ENCODE data around the gene MAPK1IP1L. TPM values are rescaled to one million over a fixed set of nuclear protein-coding genes. Genes with fewer than 3 reads are reported as not detected.
A peak's percentile ranks its signal among the peaks of the same experiment; 100 is the strongest.
"Not testable (repeated sequence)": the region's sequence is repeated elsewhere in the genome, so short reads cannot be mapped to it uniquely, and the experiment has no call there.

The MAPK1IP1L gene
- 10 to 100 TPM; 67.7 to 72.7 (median 69.7) TPM for total RNA-seq
- long read RNA-seq, donor 1, partial matches to known transcripts = 16 of 77 reads
- long read RNA-seq, donor 1, other reads (novel, unspliced or antisense) = 60 of 77 reads
- long read RNA-seq, donor 2, partial matches to known transcripts = 10 of 36 reads
- long read RNA-seq, donor 2, other reads (novel, unspliced or antisense) = 26 of 36 reads

DNA sequence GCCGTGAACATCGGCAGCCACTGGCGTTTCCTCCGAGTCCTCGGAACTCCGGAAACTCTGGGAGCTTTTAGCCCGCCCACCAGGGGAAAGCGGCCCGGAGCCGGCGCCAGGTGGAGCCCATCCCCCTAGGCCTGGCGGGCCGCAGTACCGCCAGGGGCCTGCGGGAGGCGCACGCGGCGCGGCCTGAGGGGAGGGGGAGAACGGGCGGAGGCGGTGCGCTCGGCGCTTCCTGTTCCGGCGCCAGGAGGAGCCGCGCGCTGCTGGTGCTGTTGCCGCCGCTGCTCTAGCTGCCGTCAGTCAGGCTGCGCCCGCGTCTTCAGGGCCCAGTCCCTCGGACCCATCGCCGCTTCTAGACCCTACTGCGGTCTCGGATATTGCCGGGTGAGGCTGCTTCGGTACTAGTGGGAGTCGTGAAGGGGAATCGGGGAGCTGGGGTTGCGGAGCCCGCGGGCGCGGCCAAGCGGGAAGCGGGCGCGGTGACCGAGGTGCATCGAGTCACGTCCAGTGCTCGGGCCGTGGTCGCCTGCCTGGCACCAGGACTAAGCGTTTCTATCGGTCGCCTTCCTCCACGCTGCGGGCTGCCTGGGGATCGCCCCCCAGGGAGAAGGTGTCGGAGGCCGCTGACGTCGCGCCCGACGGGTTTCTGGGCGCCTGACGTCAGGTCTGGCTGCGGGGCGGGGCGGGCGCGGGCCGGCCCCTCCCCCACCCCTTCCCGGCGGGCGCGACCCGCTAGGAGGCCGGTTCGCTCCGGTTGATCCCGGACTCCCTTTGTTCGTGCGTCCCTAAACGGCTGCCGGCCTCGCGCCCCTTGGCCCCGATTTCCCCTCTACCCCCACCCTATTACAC, at the start of gene MAPK1IP1L:
MAPK1IP1L (plus strand) TSS at position 225 of the 846 bp plus-strand sequence. CDS start 10,037 bp downstream, outside the sequence.
- Histone ChIP-seq H3K4me3 (peak within 1 kb of the TSS; percentile 100), H3K36me3 (ENCODE audit: low read depth) (no peaks in the 10 kb centered on the region), H3K4me1 (ENCODE audit: low read depth) (peaks cover 41% of the 10 kb centered on the region), H3K9me3 (no peaks in the 10 kb centered on the region)
- TF ChIP-seq, protein P1, sequence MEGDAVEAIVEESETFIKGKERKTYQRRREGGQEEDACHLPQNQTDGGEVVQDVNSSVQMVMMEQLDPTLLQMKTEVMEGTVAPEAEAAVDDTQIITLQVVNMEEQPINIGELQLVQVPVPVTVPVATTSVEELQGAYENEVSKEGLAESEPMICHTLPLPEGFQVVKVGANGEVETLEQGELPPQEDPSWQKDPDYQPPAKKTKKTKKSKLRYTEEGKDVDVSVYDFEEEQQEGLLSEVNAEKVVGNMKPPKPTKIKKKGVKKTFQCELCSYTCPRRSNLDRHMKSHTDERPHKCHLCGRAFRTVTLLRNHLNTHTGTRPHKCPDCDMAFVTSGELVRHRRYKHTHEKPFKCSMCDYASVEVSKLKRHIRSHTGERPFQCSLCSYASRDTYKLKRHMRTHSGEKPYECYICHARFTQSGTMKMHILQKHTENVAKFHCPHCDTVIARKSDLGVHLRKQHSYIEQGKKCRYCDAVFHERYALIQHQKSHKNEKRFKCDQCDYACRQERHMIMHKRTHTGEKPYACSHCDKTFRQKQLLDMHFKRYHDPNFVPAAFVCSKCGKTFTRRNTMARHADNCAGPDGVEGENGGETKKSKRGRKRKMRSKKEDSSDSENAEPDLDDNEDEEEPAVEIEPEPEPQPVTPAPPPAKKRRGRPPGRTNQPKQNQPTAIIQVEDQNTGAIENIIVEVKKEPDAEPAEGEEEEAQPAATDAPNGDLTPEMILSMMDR (IDR thresholded peaks at IDR 0.05) = peak; percentile 100
- intact Hi-C loops (cut with DNase I, micrococcal nuclease) = no loop called here
- DNase-seq (peak; percentile 89 to 98 (median 93)), ATAC-seq (peak; percentile 99)

- TF ChIP-seq, protein P1 (IDR thresholded peaks at IDR 0.05) = no peak
- Histone ChIP-seq H3K4me1 (ENCODE audit: low read depth) (no peaks in the 10 kb centered on the region), H3K36me3 (ENCODE audit: low read depth) (no peaks in the 10 kb centered on the region), H3K4me3 (no peak overlapping the region), H3K9me3 (no peaks in the 10 kb centered on the region)
- no peak for ATAC-seq
- DNase-seq = no peak
- intact Hi-C loops (cut with DNase I, micrococcal nuclease) = no loop called here
These were observed 46.4 kb upstream of the MAPK1IP1L start for GRCh38 chr14:55005071-55005470.

DNA sequence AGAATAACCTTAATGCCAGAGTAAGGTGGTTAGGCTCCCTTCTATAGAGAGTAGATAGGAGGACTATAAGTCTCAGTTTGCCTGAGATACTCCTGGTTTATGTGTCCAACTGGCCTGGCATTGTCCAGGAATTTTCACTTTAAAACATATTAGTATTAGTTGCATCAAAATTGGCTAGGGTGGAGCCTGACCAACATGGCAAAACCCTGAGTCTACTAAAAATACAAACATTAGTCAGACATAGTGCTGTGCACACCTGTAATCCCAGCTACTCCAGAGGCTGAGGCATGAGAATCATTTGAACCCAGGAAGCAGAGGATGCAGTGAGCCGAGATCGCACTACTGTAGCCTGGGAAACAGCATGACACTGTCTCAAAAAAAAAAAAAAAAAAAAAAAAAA, 36.4 kb upstream of the MAPK1IP1L start:
- Histone ChIP-seq H3K4me3 (no peak overlapping the region), H3K36me3 (ENCODE audit: low read depth) (no peaks in the 10 kb centered on the region), H3K4me1 (ENCODE audit: low read depth) (no peaks in the 10 kb centered on the region), H3K9me3 (no peaks in the 10 kb centered on the region)
- intact Hi-C loops (cut with DNase I, micrococcal nuclease) = no loop called here
- ATAC-seq = no peak
- no peak for DNase-seq
- TF ChIP-seq, protein P1 (IDR thresholded peaks at IDR 0.05) = no peak

DNA sequence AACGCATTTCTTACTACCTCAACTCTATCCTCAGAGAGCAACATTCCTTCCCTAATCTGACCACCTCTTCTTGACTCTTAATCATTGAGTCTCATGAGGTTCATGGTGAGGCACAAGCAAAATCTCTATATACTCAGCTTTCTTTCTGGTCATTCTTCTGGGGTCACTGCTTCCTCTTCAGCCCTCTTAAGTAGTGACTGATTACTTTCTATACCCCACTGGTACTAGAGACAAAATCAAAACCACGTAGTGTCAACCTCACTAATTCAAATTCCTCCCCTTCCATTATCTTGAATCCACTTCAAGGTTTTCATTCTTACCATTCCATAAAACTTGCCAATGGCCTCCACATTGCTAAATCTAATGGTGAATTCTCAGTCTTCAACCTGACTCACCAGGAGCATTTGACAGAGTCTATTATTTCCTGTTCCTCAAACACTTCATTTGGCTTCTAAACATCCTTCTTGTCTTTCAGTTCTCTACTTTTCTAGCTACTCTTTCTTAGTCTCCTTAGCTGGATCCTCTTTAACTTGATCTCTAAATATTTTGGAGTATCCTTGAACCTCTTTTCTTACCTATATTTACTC, 31.4 kb upstream of the MAPK1IP1L start:
- ATAC-seq = no peak
- no peak for DNase-seq
- TF ChIP-seq, protein P1 (IDR thresholded peaks at IDR 0.05) = no peak
- no peak overlapping the region for H3K4me3 ChIP-seq
- intact Hi-C loops (cut with DNase I, micrococcal nuclease) = no loop called here
- H3K9me3 ChIP-seq = no peaks in the 10 kb centered on the region
- no peaks in the 10 kb centered on the region for H3K4me1 ChIP-seq (ENCODE audit: low read depth)
- no peaks in the 10 kb centered on the region for H3K36me3 ChIP-seq (ENCODE audit: low read depth)

DNA sequence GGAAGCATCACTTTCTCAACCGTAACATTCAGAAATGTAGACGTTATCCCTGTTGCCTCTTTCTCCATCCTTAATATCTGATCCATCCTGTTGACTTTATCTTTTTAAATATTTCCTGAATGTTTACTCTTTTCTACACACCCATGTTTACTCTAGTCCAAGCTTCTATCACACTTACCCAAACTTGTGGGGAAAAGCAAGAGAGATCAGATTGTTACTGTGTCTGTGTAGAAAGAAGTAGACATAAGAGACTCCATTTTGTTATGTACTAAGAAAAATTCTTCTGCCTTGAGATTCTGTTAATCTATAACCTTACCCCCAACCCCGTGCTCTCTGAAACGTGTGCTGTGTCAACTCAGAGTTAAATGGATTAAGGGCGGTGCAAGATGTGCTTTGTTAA, 27.1 kb upstream of the MAPK1IP1L start:
- intact Hi-C loops (cut with DNase I, micrococcal nuclease); H3K9me3 ChIP-seq; H3K4me3 ChIP-seq; DNase-seq; H3K36me3 ChIP-seq (ENCODE audit: low read depth); ATAC-seq: not testable (repeated sequence)
- peaks cover 21% of the 10 kb centered on the region for H3K4me1 ChIP-seq (ENCODE audit: low read depth)

GRCh38 chr14:55025948-55026347, 25.5 kb upstream of the MAPK1IP1L start:
- TF ChIP-seq, protein P1 (IDR thresholded peaks at IDR 0.05) = no peak
- Histone ChIP-seq H3K9me3 (no peaks in the 10 kb centered on the region), H3K4me3 (no peak overlapping the region), H3K36me3 (ENCODE audit: low read depth) (no peaks in the 10 kb centered on the region), H3K4me1 (ENCODE audit: low read depth) (peaks cover 21% of the 10 kb centered on the region)
- intact Hi-C loops (cut with DNase I, micrococcal nuclease) = no loop called here
- ATAC-seq (no peak), DNase-seq (no peak)
